Calu3 (cell line): ENCODE measurements around the gene ANGPTL2. TPM values are rescaled to one million over a fixed set of nuclear protein-coding genes. Genes with fewer than 3 reads are reported as not detected.

Experiments
- BruUV-seq: library from RNA; stranded (reverse); fragments of 400-500 nt; replicated peaks from 2 replicates; lab custom pipeline; 2021; lab: Mats Ljungman, UMichigan
- CTCF ChIA-PET: fragments of 300-600 bp; sonication (Branson Sonifier 250); formaldehyde crosslinking; loops from one replicate; lab custom pipeline; 2022; ENCODE audit warnings: antibody characterized with exemption; lab: Charles Lee
- DNase-seq: peaks from one replicate; pipeline ENCODE4 v3.0.0; 2022
- H3K27ac Mint-ChIP-seq: one replicate; pipeline ENCODE4 v1.8.0; 2022; ENCODE audit warnings: mixed read lengths; ENCODE audit not compliant: unreplicated experiment
- H3K27me3 Mint-ChIP-seq: one replicate; pipeline ENCODE4 v1.8.0; 2022; ENCODE audit warnings: mixed read lengths; ENCODE audit not compliant: unreplicated experiment
- H3K36me3 Mint-ChIP-seq: one replicate; pipeline ENCODE4 v1.8.0; 2022; ENCODE audit warnings: mild to moderate bottlenecking, moderate library complexity, mixed read lengths; ENCODE audit not compliant: insufficient read depth, unreplicated experiment
- H3K4me1 Mint-ChIP-seq: one replicate; pipeline ENCODE4 v1.8.0; 2022; ENCODE audit warnings: mild to moderate bottlenecking, low read depth, mixed read lengths; ENCODE audit not compliant: unreplicated experiment
- H3K4me3 Mint-ChIP-seq: one replicate; pipeline ENCODE4 v1.8.0; 2022; ENCODE audit warnings: mild to moderate bottlenecking, low read depth, moderate library complexity, mixed read lengths; ENCODE audit not compliant: unreplicated experiment
- H3K9me3 Mint-ChIP-seq: one replicate; pipeline ENCODE4 v1.8.0; 2022; ENCODE audit warnings: low read depth, mixed read lengths; ENCODE audit not compliant: unreplicated experiment
- CTCF ChIP-seq: fragments of 200-600 bp; IDR thresholded peaks from one replicate; pipeline ENCODE4 v1.8.0; 2022; ENCODE audit warnings: antibody characterized with exemption; ENCODE audit not compliant: unreplicated experiment
- intact Hi-C: fragments of 100-400 bp; cut with micrococcal nuclease; formaldehyde crosslinking; loops from one replicate; pipeline ENCODE4 v1.10.0; 2022; ENCODE audit not compliant: unreplicated experiment
- total RNA-seq: library from RNA; stranded (reverse); gene quantifications from 2 replicates; pipeline ENCODE4 v1.2.3, GENCODE V29; 2022

The ANGPTL2 gene
- total RNA-seq, 1 experiment from 2014 or later, result not detected

GRCh38 chr9:127066060-127066850, 56.2 kb downstream of the ANGPTL2 start:
- no peaks in the 10 kb centered on the region for H3K27me3 Mint-ChIP-seq
- CTCF ChIA-PET, result no interaction called here
- no peak for TF ChIP-seq CTCF
- no TSS peak for BruUV-seq
- no peak overlapping the region for H3K4me3 Mint-ChIP-seq
- no peak overlapping the region for H3K27ac Mint-ChIP-seq
- H3K9me3 Mint-ChIP-seq, result no peaks in the 10 kb centered on the region
- DNase-seq, result no peak
- H3K4me1 Mint-ChIP-seq, result peaks cover 25% of the 10 kb centered on the region
- no peaks in the 10 kb centered on the region for H3K36me3 Mint-ChIP-seq
- intact Hi-C loops, result loop anchor here (10.0 kb wide), 1 partner anchor 101 kb away; no protein-coding TSS in a partner anchor

GRCh38 chr9:127065592-127065991, 56.8 kb downstream of the ANGPTL2 start:
- BruUV-seq, result no TSS peak
- intact Hi-C loops, result loop anchor here (10.0 kb wide), 1 partner anchor 101 kb away; no protein-coding TSS in a partner anchor
- Mint-ChIP-seq H3K27ac (no peak overlapping the region), H3K9me3 (no peaks in the 10 kb centered on the region), H3K4me1 (peaks cover 25% of the 10 kb centered on the region), H3K36me3 (no peaks in the 10 kb centered on the region), H3K4me3 (no peak overlapping the region), H3K27me3 (no peaks in the 10 kb centered on the region)
- TF ChIP-seq CTCF, result no peak
- DNase-seq, result no peak
- CTCF ChIA-PET, result no interaction called here

- peaks cover 25% of the 10 kb centered on the region for H3K4me1 Mint-ChIP-seq
These were observed 58.1 kb downstream of the ANGPTL2 start for GRCh38 chr9:127064335-127064734.

GRCh38 chr9:127061411-127061810, 61.0 kb downstream of the ANGPTL2 start:
- Mint-ChIP-seq H3K4me1 (peaks cover 24% of the 10 kb centered on the region), H3K27ac (no peak overlapping the region), H3K4me3 (no peak overlapping the region), H3K27me3 (no peaks in the 10 kb centered on the region), H3K9me3 (no peaks in the 10 kb centered on the region), H3K36me3 (no peaks in the 10 kb centered on the region)
- no peak for TF ChIP-seq CTCF
- intact Hi-C loops, result loop anchor here (10.0 kb wide), 1 partner anchor 97 kb away; no protein-coding TSS in a partner anchor
- DNase-seq, result no peak
- BruUV-seq, result no TSS peak
- CTCF ChIA-PET, result no interaction called here

More at GRCh38 chr9:127064335-127064734, 58.1 kb downstream of the ANGPTL2 start:
- no peaks in the 10 kb centered on the region for H3K9me3 Mint-ChIP-seq
- no peak overlapping the region for H3K4me3 Mint-ChIP-seq
- DNase-seq, result no peak
- TF ChIP-seq CTCF, result no peak
- CTCF ChIA-PET, result no interaction called here
- no peaks in the 10 kb centered on the region for H3K27me3 Mint-ChIP-seq
- intact Hi-C loops, result loop anchor here (10.0 kb wide), 1 partner anchor 100 kb away; no protein-coding TSS in a partner anchor
- no peak overlapping the region for H3K27ac Mint-ChIP-seq
- no peaks in the 10 kb centered on the region for H3K36me3 Mint-ChIP-seq
- no TSS peak for BruUV-seq
